Adipose tissue (tissue), 3 donors: ENCODE data around the gene RASA1. TPM values are rescaled to one million over a fixed set of nuclear protein-coding genes. Genes with fewer than 3 reads are reported as not detected.

Experiments
- H3K27ac ChIP-seq: one replicate; pipeline ENCODE4 v1.5.1; 2013; ENCODE audit warnings: low read depth, low read length
- WGBS, 3 donors: extraction: QIAGEN DNeasy Blood & Tissue Kit; methylation state at CpG; one replicate each; pipeline ENCODE4 v1.1.7; 2013; 5-methylcytosine and 5-hydroxymethylcytosine counted together
- polyA plus RNA-seq, 3 donors: library from polyadenylated mRNA; stranded (reverse); fragments of 200-250 nt; gene quantifications; one replicate each; pipeline ENCODE4 v1.2.3, GENCODE V29; 2013
- donor health status: healthy with polysubstance abuse.
- donor health status: Bipolar disorder and iron deficiency.
- donor health status: healthy.

The RASA1 gene
- polyA plus RNA-seq, 3 donors = 8.2 to 19.2 (median 13.4) TPM

GRCh38 chr5:87412630-87413342, 145.1 kb downstream of the RASA1 start, which contains the start of gene CCNH:
Gene CCNH (minus strand): TSS chr5:87412930. CDS start chr5:87412794, 136 bp downstream.
- H3K27ac ChIP-seq = peak within 1 kb of the TSS; percentile 98
- WGBS, 3 donors = 0 to 1% (median 0%) methylated on average over 46 of the region's 46 CpGs

GRCh38 chr5:87413343-87413645, 145.6 kb downstream of the RASA1 start:
- H3K27ac ChIP-seq = no peak overlapping the region
- 43 to 67% (median 61%) methylated on average over 3 of the region's 3 CpGs for WGBS, 3 donors

GRCh38 chr5:87418506-87418905, 150.8 kb downstream of the RASA1 start:
- no peak overlapping the region for H3K27ac ChIP-seq

- no peak overlapping the region for H3K27ac ChIP-seq
These were observed 153.6 kb downstream of the RASA1 start for GRCh38 chr5:87421307-87421706.

GRCh38 chr5:87423755-87424154, 156.1 kb downstream of the RASA1 start:
- WGBS, 3 donors = 68 to 85% (median 76%) methylated on average over 1 of the region's 1 CpG

GRCh38 chr5:87430863-87431457, 163.3 kb downstream of the RASA1 start:
- no peak overlapping the region for H3K27ac ChIP-seq

More at GRCh38 chr5:87423755-87424154, 156.1 kb downstream of the RASA1 start:
- no peak overlapping the region for H3K27ac ChIP-seq

- 46 to 64% (median 53%) methylated on average over 2 of the region's 2 CpGs for whole genome bisulfite sequencing, 3 donors
These were observed 164.8 kb downstream of the RASA1 start for GRCh38 chr5:87432460-87432859.

GRCh38 chr5:87433945-87434344, 166.3 kb downstream of the RASA1 start:
- 78 to 92% (median 81%) methylated on average over 1 of the region's 1 CpG for WGBS, 3 donors

More at GRCh38 chr5:87432460-87432859, 164.8 kb downstream of the RASA1 start:
- no peak overlapping the region for H3K27ac ChIP-seq

GRCh38 chr5:87434461-87434860, 166.8 kb downstream of the RASA1 start:
- 77 to 84% (median 79%) methylated on average over 1 of the region's 1 CpG for WGBS, 3 donors

More at GRCh38 chr5:87433945-87434344, 166.3 kb downstream of the RASA1 start:
- no peak overlapping the region for H3K27ac ChIP-seq

GRCh38 chr5:87435144-87435694, 167.5 kb downstream of the RASA1 start:
- no peak overlapping the region for H3K27ac ChIP-seq
- 48 to 59% (median 56%) methylated on average over 2 of the region's 2 CpGs for WGBS, 3 donors

More at GRCh38 chr5:87434461-87434860, 166.8 kb downstream of the RASA1 start:
- no peak overlapping the region for H3K27ac ChIP-seq

GRCh38 chr5:87437724-87438123, 170.0 kb downstream of the RASA1 start:
- WGBS, 3 donors = 68 to 87% (median 83%) methylated on average over 1 of the region's 1 CpG

GRCh38 chr5:87438231-87438630, 170.5 kb downstream of the RASA1 start:
- 72 to 90% (median 83%) methylated on average over 2 of the region's 2 CpGs for WGBS, 3 donors
- no peak overlapping the region for H3K27ac ChIP-seq

More at GRCh38 chr5:87437724-87438123, 170.0 kb downstream of the RASA1 start:
- no peak overlapping the region for H3K27ac ChIP-seq

Other genes with a start within 250 kb of the RASA1 start
- 10 to 100 TPM; 25.2 to 89.3 (median 78.3) TPM for gene CCNH, start 145.0 kb downstream of the RASA1 start, polyA plus RNA-seq